Endodermal cell (in vitro differentiated cells): ENCODE measurements around the gene WDR5B. TPM values are rescaled to one million over a fixed set of nuclear protein-coding genes. Genes with fewer than 3 reads are reported as not detected.

ENCODE experiments used
- DNase-seq: peaks from one replicate; pipeline ENCODE4 v3.0.0-alpha.2; 2017
- H3K27ac ChIP-seq: 2 replicates; pipeline ENCODE4 v1.5.1; 2013; ENCODE audit warnings: mild to moderate bottlenecking, low read depth, low read length, moderate library complexity
- H3K27me3 ChIP-seq: 2 replicates; pipeline ENCODE4 v1.6.1; 2013; ENCODE audit warnings: mild to moderate bottlenecking, low read length, moderate library complexity; ENCODE audit not compliant: insufficient read depth, control insufficient read depth, poor library complexity, severe bottlenecking
- H3K36me3 ChIP-seq: 2 replicates; pipeline ENCODE4 v1.7.0; 2013; ENCODE audit warnings: mild to moderate bottlenecking, low read length, moderate library complexity; ENCODE audit not compliant: control insufficient read depth, insufficient read depth
- H3K4me1 ChIP-seq: one replicate; pipeline ENCODE4 v1.7.0; 2013; ENCODE audit warnings: low read length; ENCODE audit not compliant: control insufficient read depth, insufficient read depth
- H3K4me3 ChIP-seq: 2 replicates; pipeline ENCODE4 v1.5.1; 2013; ENCODE audit warnings: mild to moderate bottlenecking, low read length, moderate library complexity
- H3K9ac ChIP-seq: 2 replicates; pipeline ENCODE4 v1.6.1; 2013; ENCODE audit warnings: mild to moderate bottlenecking, low read length, moderate library complexity; ENCODE audit not compliant: poor library complexity, severe bottlenecking; ENCODE audit errors: extremely low read depth
- H3K9me3 ChIP-seq: 2 replicates; pipeline ENCODE4 v1.6.1; 2013; ENCODE audit warnings: mild to moderate bottlenecking, low read length, moderate library complexity; ENCODE audit not compliant: control insufficient read depth
- H3K27ac Mint-ChIP-seq: 2 replicates; pipeline ENCODE4 v1.8.0; 2020; ENCODE audit warnings: mixed read lengths
- H3K27me3 Mint-ChIP-seq: 2 replicates; pipeline ENCODE4 v1.8.0; 2021; ENCODE audit warnings: mild to moderate bottlenecking, mixed read lengths; ENCODE audit not compliant: insufficient read depth
- H3K36me3 Mint-ChIP-seq: 2 replicates; pipeline ENCODE4 v1.8.0; 2020; ENCODE audit warnings: low read depth, mixed read lengths
- H3K4me1 Mint-ChIP-seq: 2 replicates; pipeline ENCODE4 v1.8.0; 2020; ENCODE audit warnings: mixed read lengths
- H3K4me3 Mint-ChIP-seq: 2 replicates; pipeline ENCODE4 v1.8.0; 2020; ENCODE audit warnings: mild to moderate bottlenecking, moderate library complexity, mixed read lengths
- H3K9me3 Mint-ChIP-seq: 2 replicates; pipeline ENCODE4 v1.8.0; 2020; ENCODE audit warnings: mild to moderate bottlenecking, mixed read lengths
- WGBS, 2 experiments: methylation state at CpG; one replicate each; pipeline versions ENCODE4 v1.1.5 to v1.1.7; 2013; ENCODE audit warnings: missing lambda C conversion rate in 2 of 2, mixed read lengths in 1 of 2; ENCODE audit not compliant: insufficient coverage in 1 of 2, insufficient read length in 1 of 2; 5-methylcytosine and 5-hydroxymethylcytosine counted together
- total RNA-seq, 2 donors: library from RNA; stranded (reverse); fragmentation: NEBNext Ultra II Directional in 1 of 2; extraction: Animal tissue kit (Norgen Biotek cat#: 25700) in 1 of 2; gene quantifications; 2 replicates in 1 of 2; 3 replicates in 1 of 2; pipeline ENCODE4 v1.2.1, GENCODE V29; 2021
- TF ChIP-seq, protein P1 (sequence below): fragments of 200-600 bp; sonication (generic); conservative IDR thresholded peaks from 2 replicates; pipeline ENCODE4 v1.5.0; 2021; ENCODE audit warnings: antibody characterized with exemption, mild to moderate bottlenecking

The WDR5B gene
- total RNA-seq, 2 donors from 2014 or later, result 4.2 to 4.9 TPM

- Mint-ChIP-seq H3K36me3 (peaks cover 4% of the 10 kb centered on the region), H3K4me3 (no peak overlapping the region), H3K9me3 (no peaks in the 10 kb centered on the region), H3K4me1 (no peaks in the 10 kb centered on the region), H3K27ac (no peak overlapping the region), H3K27me3 (no peaks in the 10 kb centered on the region)
- no peaks in the 10 kb centered on the region for H3K4me1 ChIP-seq
- DNase-seq, result no peak
- H3K9ac ChIP-seq, result no peak overlapping the region
- H3K9me3 ChIP-seq, result no peaks in the 10 kb centered on the region
- peaks cover 28% of the 10 kb centered on the region for H3K36me3 ChIP-seq
- H3K27ac ChIP-seq, result no peak overlapping the region
- TF ChIP-seq, protein P1, sequence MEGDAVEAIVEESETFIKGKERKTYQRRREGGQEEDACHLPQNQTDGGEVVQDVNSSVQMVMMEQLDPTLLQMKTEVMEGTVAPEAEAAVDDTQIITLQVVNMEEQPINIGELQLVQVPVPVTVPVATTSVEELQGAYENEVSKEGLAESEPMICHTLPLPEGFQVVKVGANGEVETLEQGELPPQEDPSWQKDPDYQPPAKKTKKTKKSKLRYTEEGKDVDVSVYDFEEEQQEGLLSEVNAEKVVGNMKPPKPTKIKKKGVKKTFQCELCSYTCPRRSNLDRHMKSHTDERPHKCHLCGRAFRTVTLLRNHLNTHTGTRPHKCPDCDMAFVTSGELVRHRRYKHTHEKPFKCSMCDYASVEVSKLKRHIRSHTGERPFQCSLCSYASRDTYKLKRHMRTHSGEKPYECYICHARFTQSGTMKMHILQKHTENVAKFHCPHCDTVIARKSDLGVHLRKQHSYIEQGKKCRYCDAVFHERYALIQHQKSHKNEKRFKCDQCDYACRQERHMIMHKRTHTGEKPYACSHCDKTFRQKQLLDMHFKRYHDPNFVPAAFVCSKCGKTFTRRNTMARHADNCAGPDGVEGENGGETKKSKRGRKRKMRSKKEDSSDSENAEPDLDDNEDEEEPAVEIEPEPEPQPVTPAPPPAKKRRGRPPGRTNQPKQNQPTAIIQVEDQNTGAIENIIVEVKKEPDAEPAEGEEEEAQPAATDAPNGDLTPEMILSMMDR, result no peak
- H3K4me3 ChIP-seq, result no peak overlapping the region
- H3K27me3 ChIP-seq, result no peaks in the 10 kb centered on the region
- WGBS, 2 experiments, result 91 to 95% methylated on average over 6 of the region's 6 CpGs
Measured at GRCh38 chr3:122403489-122403888, 12.4 kb downstream of the WDR5B start.

DNA sequence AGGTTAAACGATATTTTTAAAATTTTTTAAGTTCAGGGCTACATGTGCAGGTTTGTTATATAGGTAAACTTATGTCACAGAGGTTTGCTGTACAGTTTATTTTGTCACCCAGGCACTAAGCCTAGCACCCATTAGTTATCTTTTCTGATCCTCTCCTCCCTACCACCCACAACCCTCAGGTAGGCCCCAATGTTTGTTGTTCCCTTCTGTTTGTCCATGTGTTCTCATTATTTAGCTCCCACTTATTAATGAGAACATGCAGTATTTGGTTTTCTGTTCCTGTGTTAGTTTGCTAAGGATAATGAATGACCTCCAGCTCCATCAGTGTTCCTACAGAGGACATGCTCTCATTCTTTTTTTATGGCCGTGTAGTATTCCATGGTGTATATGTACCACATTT is 16.9 kb downstream of the WDR5B start:
- DNase-seq, result no peak
- Histone ChIP-seq H3K27ac (no peak overlapping the region), H3K4me3 (no peak overlapping the region), H3K4me1 (no peaks in the 10 kb centered on the region), H3K36me3 (no peaks in the 10 kb centered on the region), H3K9ac (no peak overlapping the region), H3K27me3 (no peaks in the 10 kb centered on the region), H3K9me3 (no peaks in the 10 kb centered on the region)
- H3K4me1 Mint-ChIP-seq, result no peaks in the 10 kb centered on the region
- no peaks in the 10 kb centered on the region for H3K9me3 Mint-ChIP-seq
- TF ChIP-seq, protein P1, result no peak
- no peaks in the 10 kb centered on the region for H3K27me3 Mint-ChIP-seq
- WGBS, 2 experiments, result 98% methylated on average over 2 of the region's 2 CpGs; no CpG with 5 or more reads in 1 of the 2 experiments
- H3K27ac Mint-ChIP-seq, result no peak overlapping the region
- no peaks in the 10 kb centered on the region for H3K36me3 Mint-ChIP-seq
- no peak overlapping the region for H3K4me3 Mint-ChIP-seq

- DNase-seq, result no peak
- TF ChIP-seq, protein P1, result no peak
- no peak overlapping the region for H3K27ac Mint-ChIP-seq
Measured at GRCh38 chr3:122397201-122397600, 18.7 kb downstream of the WDR5B start.

More at GRCh38 chr3:122397201-122397600, 18.7 kb downstream of the WDR5B start:
- no peak overlapping the region for H3K4me3 Mint-ChIP-seq
- H3K4me1 ChIP-seq, result peaks cover 3% of the 10 kb centered on the region
- H3K27ac ChIP-seq, result no peak overlapping the region
- H3K4me3 ChIP-seq, result no peak overlapping the region
- H3K9ac ChIP-seq, result no peak overlapping the region
- H3K27me3 ChIP-seq, result no peaks in the 10 kb centered on the region
- no peaks in the 10 kb centered on the region for H3K36me3 ChIP-seq
- H3K4me1 Mint-ChIP-seq, result no peaks in the 10 kb centered on the region
- H3K9me3 ChIP-seq, result no peaks in the 10 kb centered on the region
- H3K36me3 Mint-ChIP-seq, result no peaks in the 10 kb centered on the region
- no peaks in the 10 kb centered on the region for H3K9me3 Mint-ChIP-seq
- WGBS, 2 experiments, result 96% methylated on average over 1 of the region's 1 CpG; no CpG with 5 or more reads in 1 of the 2 experiments
- H3K27me3 Mint-ChIP-seq, result no peaks in the 10 kb centered on the region
